Prostate gland (tissue), 2 donors: ENCODE data around the gene MAML1. TPM values are rescaled to one million over a fixed set of nuclear protein-coding genes. Genes with fewer than 3 reads are reported as not detected.

Experiments
- DNase-seq: peaks from one replicate; pipeline ENCODE4 v3.0.0-alpha.2; 2019; ENCODE audit warnings: low spot score
- H3K27ac ChIP-seq, 2 donors: fragments of 200-600 bp; sonication (generic); 2 replicates each; pipeline ENCODE4 v1.5.1; 2017 to 2019
- H3K27me3 ChIP-seq: fragments of 200-600 bp; sonication (generic); replicated peaks from 2 replicates; pipeline ENCODE4 v1.5.1; 2019; ENCODE audit not compliant: insufficient read depth
- H3K36me3 ChIP-seq, 2 donors: fragments of 200-600 bp; sonication (generic); 1 replicate in 1 of 2; 2 replicates in 1 of 2; pipeline versions ENCODE4 v1.5.1 to v1.8.1; 2017 to 2019
- H3K4me1 ChIP-seq: fragments of 200-600 bp; sonication (generic); replicated peaks from 2 replicates; pipeline ENCODE4 v1.5.1; 2019
- H3K4me3 ChIP-seq, 2 donors: fragments of 200-600 bp; sonication (generic); 2 replicates each; pipeline ENCODE4 v1.5.1; 2017 to 2019
- H3K9me3 ChIP-seq: fragments of 200-600 bp; sonication (generic); 2 replicates; pipeline ENCODE4 v1.5.1; 2017
- CTCF ChIP-seq, 4 experiments: fragments of 200-600 bp in 2 of 4; fragments of 450-650 bp in 2 of 4; sonication (generic) in 2 of 4; IDR thresholded peaks; 1 replicate in 3 of 4; 2 replicates in 1 of 4; pipeline ENCODE4 v1.5.1; 2016 to 2019; ENCODE audit warnings: antibody characterized with exemption in 4 of 4, mild to moderate bottlenecking in 2 of 4, moderate library complexity in 2 of 4
- POLR2A ChIP-seq: fragments of 450-650 bp; IDR thresholded peaks from one replicate; pipeline ENCODE4 v1.6.1; 2016; ENCODE audit warnings: antibody characterized with exemption, mild to moderate bottlenecking
- POLR2AphosphoS5 ChIP-seq: sonication (generic); formaldehyde crosslinking; IDR thresholded peaks from one replicate; pipeline ENCODE4 v1.6.1; 2017; ENCODE audit warnings: antibody characterized with exemption
- WGBS: methylation state at CpG from one replicate; pipeline ENCODE4 v1.1.5; 2018; 5-methylcytosine and 5-hydroxymethylcytosine counted together
- intact Hi-C: fragments of 100-400 bp; cut with DNase I; formaldehyde crosslinking; loops from one replicate; pipeline ENCODE4 v1.14.2; 2022
- total RNA-seq, 2 donors: library from RNA; depleted of rRNA; stranded (reverse); fragments of >200 nt; gene quantifications; one replicate each; pipeline ENCODE4 v1.1.0, GENCODE V29; 2016

The MAML1 gene
- total RNA-seq, 2 donors from 2014 or later, result 33.9 to 54.7 TPM

GRCh38 chr5:179763215-179763945 lies 30.8 kb downstream of the MAML1 start:
- Histone ChIP-seq H3K9me3 (no peaks in the 10 kb centered on the region), H3K4me3 (no peak overlapping the region), H3K36me3 (peaks cover 0 to 6% of the 10 kb centered on the region in 2 donors), H3K4me1 (peaks cover 6% of the 10 kb centered on the region), H3K27ac (peak overlapping the region in 1 of 2 donors; percentile 15), H3K27me3 (no peaks in the 10 kb centered on the region)
- DNase-seq, result peak; percentile 67
- intact Hi-C loops, result loop anchor here (5.0 kb wide), 1 partner anchor 34 kb away; no protein-coding TSS in a partner anchor
- TF ChIP-seq POLR2AphosphoS5, result peak; percentile 78
- TF ChIP-seq POLR2A, result no peak
- TF ChIP-seq CTCF (IDR thresholded peaks at IDR 0.05), result peak; percentile 56 to 88 (median 83)
- WGBS, result 23% methylated on average over 10 of the region's 10 CpGs

- Histone ChIP-seq H3K4me3 (no peak overlapping the region), H3K9me3 (no peaks in the 10 kb centered on the region), H3K4me1 (peaks cover 6% of the 10 kb centered on the region), H3K36me3 (peaks cover 0 to 10% of the 10 kb centered on the region in 2 donors), H3K27me3 (no peaks in the 10 kb centered on the region), H3K27ac (peak overlapping the region in 1 of 2 donors; percentile 15)
- no peak for DNase-seq
- TF ChIP-seq POLR2AphosphoS5, result no peak
- TF ChIP-seq POLR2A, result no peak
- TF ChIP-seq CTCF (IDR thresholded peaks at IDR 0.05), result no peak
- 65% methylated on average over 8 of the region's 8 CpGs for WGBS
- intact Hi-C loops, result loop anchor here (5.0 kb wide), 1 partner anchor 33 kb away; no protein-coding TSS in a partner anchor
These were observed 31.4 kb downstream of the MAML1 start for GRCh38 chr5:179764056-179764455.

- 69% methylated on average over 13 of the region's 13 CpGs for WGBS
- H3K4me3 ChIP-seq, result no peak overlapping the region
- peaks cover 6% of the 10 kb centered on the region for H3K4me1 ChIP-seq
- H3K27me3 ChIP-seq, result no peaks in the 10 kb centered on the region
- H3K27ac ChIP-seq, result no peak overlapping the region
- no peak for DNase-seq
- no peaks in the 10 kb centered on the region for H3K9me3 ChIP-seq
- intact Hi-C loops, result no loop called here
- no peak for TF ChIP-seq CTCF (IDR thresholded peaks at IDR 0.05)
- H3K36me3 ChIP-seq, result peaks cover 7 to 13% of the 10 kb centered on the region in 2 donors
These were observed 32.8 kb downstream of the MAML1 start for GRCh38 chr5:179765400-179765799.

- peaks cover 7 to 16% of the 10 kb centered on the region in 2 donors for H3K36me3 ChIP-seq
- no peak for DNase-seq
- 78% methylated on average over 18 of the region's 20 CpGs for WGBS
- H3K4me3 ChIP-seq, result no peak overlapping the region
- H3K27ac ChIP-seq, result no peak overlapping the region
- no peak for TF ChIP-seq POLR2AphosphoS5
- no peak for TF ChIP-seq POLR2A
- TF ChIP-seq CTCF (IDR thresholded peaks at IDR 0.05), result no peak
- no peaks in the 10 kb centered on the region for H3K27me3 ChIP-seq
- no peaks in the 10 kb centered on the region for H3K9me3 ChIP-seq
- peaks cover 6% of the 10 kb centered on the region for H3K4me1 ChIP-seq
- intact Hi-C loops, result no loop called here
These were observed 33.6 kb downstream of the MAML1 start for GRCh38 chr5:179766021-179766725.
